T-helper 1 cell treated with Interleukin-12 subunit alpha and Interleukin-12 subunit beta and Interleukin-4 antibody, amounts not matched to agents 30 μg/mL and 1 μg/mL, for 36 hours (primary cell): ENCODE data around the gene OR8B4.
"Not testable (repeated sequence)": the region's sequence is repeated elsewhere in the genome, so short reads cannot be mapped to it uniquely, and the experiment has no call there.

Experiments used
- H3K27ac Mint-ChIP-seq: one replicate; pipeline ENCODE4 v1.8.0; 2021; ENCODE audit warnings: mild to moderate bottlenecking, mixed read lengths
- H3K27me3 Mint-ChIP-seq: one replicate; pipeline ENCODE4 v1.8.0; 2021; ENCODE audit warnings: low read depth, mixed read lengths
- H3K36me3 Mint-ChIP-seq: one replicate; pipeline ENCODE4 v1.8.0; 2021; ENCODE audit warnings: low read depth, mixed read lengths
- H3K4me1 Mint-ChIP-seq: one replicate; pipeline ENCODE4 v1.8.0; 2021; ENCODE audit warnings: low read depth, mixed read lengths
- H3K4me3 Mint-ChIP-seq: one replicate; pipeline ENCODE4 v1.8.0; 2021; ENCODE audit warnings: mild to moderate bottlenecking, moderate library complexity, mixed read lengths
- H3K9me3 Mint-ChIP-seq: one replicate; pipeline ENCODE4 v1.8.0; 2021; ENCODE audit warnings: mixed read lengths

Gene OR8B4

GRCh38 chr11:124441519-124441918 is 16.8 kb upstream of the OR8B4 start:
- H3K4me1 Mint-ChIP-seq, result no peaks in the 10 kb centered on the region
- H3K4me3 Mint-ChIP-seq, result no peak overlapping the region
- no peaks in the 10 kb centered on the region for H3K36me3 Mint-ChIP-seq
- H3K27me3 Mint-ChIP-seq, result no peaks in the 10 kb centered on the region
- no peak overlapping the region for H3K27ac Mint-ChIP-seq
- H3K9me3 Mint-ChIP-seq, result no peaks in the 10 kb centered on the region

- H3K27me3 Mint-ChIP-seq, result no peaks in the 10 kb centered on the region
- H3K9me3 Mint-ChIP-seq, result no peaks in the 10 kb centered on the region
- H3K36me3 Mint-ChIP-seq, result no peaks in the 10 kb centered on the region
- no peak overlapping the region for H3K27ac Mint-ChIP-seq
- H3K4me1 Mint-ChIP-seq, result no peaks in the 10 kb centered on the region
- no peak overlapping the region for H3K4me3 Mint-ChIP-seq
Observed at GRCh38 chr11:124441081-124441480, 16.4 kb upstream of the OR8B4 start.

GRCh38 chr11:124440608-124441007 is 15.9 kb upstream of the OR8B4 start:
- no peak overlapping the region for H3K27ac Mint-ChIP-seq
- no peaks in the 10 kb centered on the region for H3K36me3 Mint-ChIP-seq
- H3K27me3 Mint-ChIP-seq, result no peaks in the 10 kb centered on the region
- H3K4me3 Mint-ChIP-seq, result no peak overlapping the region
- no peaks in the 10 kb centered on the region for H3K4me1 Mint-ChIP-seq
- no peaks in the 10 kb centered on the region for H3K9me3 Mint-ChIP-seq

- Mint-ChIP-seq H3K27me3 (peaks cover 6% of the 10 kb centered on the region), H3K36me3 (no peaks in the 10 kb centered on the region), H3K4me3 (no peak overlapping the region), H3K27ac (no peak overlapping the region), H3K9me3 (peaks cover 2% of the 10 kb centered on the region), H3K4me1 (no peaks in the 10 kb centered on the region)
Observed at GRCh38 chr11:124434699-124435098, 10.0 kb upstream of the OR8B4 start.

- H3K4me3 Mint-ChIP-seq, result no peak overlapping the region
- peaks cover 5% of the 10 kb centered on the region for H3K9me3 Mint-ChIP-seq
- H3K36me3 Mint-ChIP-seq, result no peaks in the 10 kb centered on the region
- no peak overlapping the region for H3K27ac Mint-ChIP-seq
- H3K4me1 Mint-ChIP-seq, result no peaks in the 10 kb centered on the region
- peaks cover 6% of the 10 kb centered on the region for H3K27me3 Mint-ChIP-seq
Observed at GRCh38 chr11:124429599-124429998, 4.9 kb upstream of the OR8B4 start.

GRCh38 chr11:124421043-124421442 is 3.6 kb downstream of the OR8B4 start:
- no peak overlapping the region for H3K4me3 Mint-ChIP-seq
- H3K27me3 Mint-ChIP-seq, result peaks cover 5% of the 10 kb centered on the region
- H3K4me1 Mint-ChIP-seq, result no peaks in the 10 kb centered on the region
- H3K36me3 Mint-ChIP-seq, result no peaks in the 10 kb centered on the region
- H3K27ac Mint-ChIP-seq, result no peak overlapping the region
- H3K9me3 Mint-ChIP-seq, result no peaks in the 10 kb centered on the region

- no peak overlapping the region for H3K27ac Mint-ChIP-seq
- no peaks in the 10 kb centered on the region for H3K36me3 Mint-ChIP-seq
- peaks cover 5% of the 10 kb centered on the region for H3K27me3 Mint-ChIP-seq
- no peaks in the 10 kb centered on the region for H3K9me3 Mint-ChIP-seq
- H3K4me1 Mint-ChIP-seq, result no peaks in the 10 kb centered on the region
- no peak overlapping the region for H3K4me3 Mint-ChIP-seq
Observed at GRCh38 chr11:124415356-124415923, 9.2 kb downstream of the OR8B4 start.

- Mint-ChIP-seq H3K27ac (no peak overlapping the region), H3K4me1 (no peaks in the 10 kb centered on the region), H3K36me3 (no peaks in the 10 kb centered on the region), H3K4me3 (no peak overlapping the region), H3K9me3 (no peaks in the 10 kb centered on the region), H3K27me3 (peaks cover 18% of the 10 kb centered on the region)
Observed at GRCh38 chr11:124409906-124410305, 14.8 kb downstream of the OR8B4 start.

- no peaks in the 10 kb centered on the region for H3K36me3 Mint-ChIP-seq
- no peak overlapping the region for H3K4me3 Mint-ChIP-seq
- peaks cover 2% of the 10 kb centered on the region for H3K4me1 Mint-ChIP-seq
- H3K9me3 Mint-ChIP-seq, result no peaks in the 10 kb centered on the region
- peaks cover 18% of the 10 kb centered on the region for H3K27me3 Mint-ChIP-seq
- no peak overlapping the region for H3K27ac Mint-ChIP-seq
Observed at GRCh38 chr11:124405581-124405980, 19.1 kb downstream of the OR8B4 start.

GRCh38 chr11:124403186-124403585 is 21.5 kb downstream of the OR8B4 start:
- H3K36me3 Mint-ChIP-seq, H3K4me1 Mint-ChIP-seq, H3K4me3 Mint-ChIP-seq, H3K27me3 Mint-ChIP-seq, H3K27ac Mint-ChIP-seq, H3K9me3 Mint-ChIP-seq: not testable (repeated sequence)

- H3K9me3 Mint-ChIP-seq, result no peaks in the 10 kb centered on the region
- peaks cover 2% of the 10 kb centered on the region for H3K4me1 Mint-ChIP-seq
- H3K27me3 Mint-ChIP-seq, result peaks cover 7% of the 10 kb centered on the region
- H3K27ac Mint-ChIP-seq, result no peak overlapping the region
- H3K36me3 Mint-ChIP-seq, result no peaks in the 10 kb centered on the region
- no peak overlapping the region for H3K4me3 Mint-ChIP-seq
Observed at GRCh38 chr11:124402326-124402922, 22.2 kb downstream of the OR8B4 start.

GRCh38 chr11:124398924-124399323 is 25.7 kb downstream of the OR8B4 start, which contains the start of gene OR8B3:
Gene OR8B3, minus strand, starts transcription at chr11:124399024. Its CDS starts 1,673 bp downstream, at chr11:124397351.
- no peaks in the 10 kb centered on the region for H3K27me3 Mint-ChIP-seq
- no peak within 1 kb of the TSS for H3K4me3 Mint-ChIP-seq
- peaks cover 2% of the 10 kb centered on the region for H3K4me1 Mint-ChIP-seq
- H3K36me3 Mint-ChIP-seq, result no peaks in the 10 kb centered on the region
- H3K9me3 Mint-ChIP-seq, result no peaks in the 10 kb centered on the region
- no peak within 1 kb of the TSS for H3K27ac Mint-ChIP-seq

GRCh38 chr11:124396847-124397246 is 27.8 kb downstream of the OR8B4 start:
- H3K27me3 Mint-ChIP-seq, H3K4me3 Mint-ChIP-seq, H3K27ac Mint-ChIP-seq, H3K4me1 Mint-ChIP-seq, H3K36me3 Mint-ChIP-seq, H3K9me3 Mint-ChIP-seq: not testable (repeated sequence)

GRCh38 chr11:124394408-124394807 is 30.3 kb downstream of the OR8B4 start:
- H3K27me3 Mint-ChIP-seq, result no peaks in the 10 kb centered on the region
- H3K27ac Mint-ChIP-seq, result no peak overlapping the region
- no peak overlapping the region for H3K4me3 Mint-ChIP-seq
- no peaks in the 10 kb centered on the region for H3K9me3 Mint-ChIP-seq
- no peaks in the 10 kb centered on the region for H3K4me1 Mint-ChIP-seq
- no peaks in the 10 kb centered on the region for H3K36me3 Mint-ChIP-seq

GRCh38 chr11:124384399-124384798 is 40.3 kb downstream of the OR8B4 start, which contains the start of gene OR8B2:
Gene OR8B2, minus strand, starts transcription at chr11:124384499. Its CDS starts 1,156 bp downstream, at chr11:124383343.
- no peak within 1 kb of the TSS for H3K4me3 Mint-ChIP-seq
- no peaks in the 10 kb centered on the region for H3K36me3 Mint-ChIP-seq
- no peaks in the 10 kb centered on the region for H3K4me1 Mint-ChIP-seq

More at GRCh38 chr11:124384399-124384798, 40.3 kb downstream of the OR8B4 start, which contains the start of gene OR8B2:
- no peaks in the 10 kb centered on the region for H3K9me3 Mint-ChIP-seq
- no peaks in the 10 kb centered on the region for H3K27me3 Mint-ChIP-seq
- H3K27ac Mint-ChIP-seq, result no peak within 1 kb of the TSS
